Transverse colon (tissue), 4 donors: ENCODE measurements around the gene UGT1A10. TPM values are rescaled to one million over a fixed set of nuclear protein-coding genes. Genes with fewer than 3 reads are reported as not detected.

Source experiments
- DNase-seq: peaks from one replicate; pipeline ENCODE4 v3.0.0-alpha.2; 2019
- H3K27ac ChIP-seq, 4 donors: fragments of 200-600 bp; sonication (generic); 2 replicates each; pipeline ENCODE4 v1.5.1; 2016 to 2018; ENCODE audit warnings: inconsistent platforms in 4 of 4
- H3K27me3 ChIP-seq: fragments of 200-600 bp; sonication (generic); 2 replicates; pipeline ENCODE4 v1.5.1; 2017; ENCODE audit warnings: inconsistent platforms
- H3K36me3 ChIP-seq, 4 donors: fragments of 200-600 bp; sonication (generic); 2 replicates each; pipeline ENCODE4 v1.5.1; 2017 to 2019; ENCODE audit warnings: inconsistent platforms in 4 of 4
- H3K4me1 ChIP-seq, 4 donors: fragments of 200-600 bp; sonication (generic); 2 replicates each; pipeline ENCODE4 v1.5.1; 2017 to 2020; ENCODE audit warnings: inconsistent platforms in 4 of 4
- H3K4me3 ChIP-seq, 4 donors: fragments of 200-600 bp; sonication (generic); 1 replicate in 1 of 4; 2 replicates in 3 of 4; pipeline versions ENCODE4 v1.5.1 to v1.6.1; 2017 to 2019; ENCODE audit warnings: inconsistent platforms in 4 of 4
- H3K9me3 ChIP-seq, 2 donors: fragments of 200-600 bp; sonication (generic); 2 replicates each; pipeline ENCODE4 v1.5.1; 2017 to 2019; ENCODE audit warnings: inconsistent platforms in 2 of 2
- CTCF ChIP-seq, 5 experiments: fragments of 200-600 bp in 3 of 5; fragments of 450-650 bp in 2 of 5; sonication (generic) in 3 of 5; IDR thresholded peaks; 1 replicate in 2 of 5; 2 replicates in 3 of 5; pipeline ENCODE4 v1.5.1; 2016 to 2017; ENCODE audit warnings: antibody characterized with exemption in 5 of 5, inconsistent platforms in 3 of 5, mild to moderate bottlenecking in 2 of 5, moderate library complexity in 1 of 5
- EP300 ChIP-seq: sonication (generic); formaldehyde crosslinking; IDR thresholded peaks from one replicate; pipeline ENCODE4 v1.6.1; 2017; ENCODE audit warnings: antibody characterized with exemption, low read depth
- POLR2A ChIP-seq: fragments of 450-650 bp; IDR thresholded peaks from one replicate; pipeline ENCODE4 v1.6.1; 2016; ENCODE audit warnings: antibody characterized with exemption, mild to moderate bottlenecking, moderate library complexity
- POLR2AphosphoS5 ChIP-seq, 3 donors: sonication (generic); formaldehyde crosslinking; IDR thresholded peaks; one replicate each; pipeline ENCODE4 v1.6.1; 2016; ENCODE audit warnings: antibody characterized with exemption in 3 of 3
- WGBS, 2 donors: methylation state at CpG; one replicate each; pipeline ENCODE4 v1.1.5; 2018; ENCODE audit warnings: low coverage in 1 of 2; 5-methylcytosine and 5-hydroxymethylcytosine counted together
- in situ Hi-C, 4 donors: fragments of 200-750 bp; cut with MboI; loops; one replicate each; pipeline versions ENCODE4 v1.15.0 to v1.15.1; 2017; ENCODE audit warnings: low sequenced_read_pairs in 3 of 4, low pct_ligation_motif_present in 1 of 4, low pct_unique_long_range_greater_than_20kb in 1 of 4
- intact Hi-C: fragments of 100-400 bp; cut with DNase I; formaldehyde crosslinking; loops from one replicate; pipeline ENCODE4 v1.15.1; 2023; ENCODE audit warnings: low total_unique reads
- total RNA-seq, 4 donors: library from RNA; depleted of rRNA; stranded (reverse); fragments of >200 nt; gene quantifications; one replicate each; pipeline ENCODE4 v1.1.0, GENCODE V29; 2016

Gene UGT1A10
- total RNA-seq, 4 donors from 2014 or later: 54.2 to 87.5 (median 54.9) TPM

GRCh38 chr2:233754872-233755611 lies 118.8 kb downstream of the UGT1A10 start:
- WGBS, 2 donors: 82 to 95% methylated on average over 25 to 39 of the region's 44 CpGs
- no peak overlapping the region for H3K27ac ChIP-seq
- no peaks in the 10 kb centered on the region for H3K27me3 ChIP-seq
- in situ Hi-C loops (no loop called here), intact Hi-C loops (no loop called here)
- TF ChIP-seq POLR2AphosphoS5 (IDR thresholded peaks at IDR 0.05) (no peak), EP300 (no peak), CTCF (IDR thresholded peaks at IDR 0.05) (no peak), POLR2A (no peak)
- no peak overlapping the region for H3K4me3 ChIP-seq
- peaks cover 0 to 22% (median 5%) of the 10 kb centered on the region in 4 donors for H3K4me1 ChIP-seq
- H3K36me3 ChIP-seq: no peaks in the 10 kb centered on the region
- peaks cover 3 to 5% of the 10 kb centered on the region in 2 donors for H3K9me3 ChIP-seq
- DNase-seq: no peak

- TF ChIP-seq POLR2A: no peak
- no peak for TF ChIP-seq CTCF (IDR thresholded peaks at IDR 0.05)
- TF ChIP-seq POLR2AphosphoS5 (IDR thresholded peaks at IDR 0.05): no peak
- TF ChIP-seq EP300: no peak
- H3K9me3 ChIP-seq: no peaks in the 10 kb centered on the region
- 35 to 36% methylated on average over 6 to 7 of the region's 7 CpGs for WGBS, 2 donors
- H3K36me3 ChIP-seq: no peaks in the 10 kb centered on the region
- no peaks in the 10 kb centered on the region for H3K27me3 ChIP-seq
- no peak overlapping the region for H3K27ac ChIP-seq
- intact Hi-C loops (no loop called here), in situ Hi-C loops (no loop called here)
- no peak for DNase-seq
- H3K4me1 ChIP-seq: peaks cover 0 to 22% (median 5%) of the 10 kb centered on the region in 4 donors
- H3K4me3 ChIP-seq: no peak overlapping the region
These were observed 120.3 kb downstream of the UGT1A10 start for GRCh38 chr2:233756429-233757081.

GRCh38 chr2:233758141-233758540 lies 121.9 kb downstream of the UGT1A10 start:
- Histone ChIP-seq H3K9me3 (no peaks in the 10 kb centered on the region), H3K4me1 (peaks cover 0 to 22% (median 5%) of the 10 kb centered on the region in 4 donors), H3K4me3 (no peak overlapping the region), H3K27ac (no peak overlapping the region), H3K27me3 (no peaks in the 10 kb centered on the region), H3K36me3 (no peaks in the 10 kb centered on the region)
- TF ChIP-seq POLR2AphosphoS5 (IDR thresholded peaks at IDR 0.05) (no peak), CTCF (IDR thresholded peaks at IDR 0.05) (no peak), EP300 (no peak), POLR2A (no peak)
- in situ Hi-C loops (no loop called here), intact Hi-C loops (no loop called here)
- DNase-seq: no peak

- no peaks in the 10 kb centered on the region for H3K27me3 ChIP-seq
- H3K9me3 ChIP-seq: no peaks in the 10 kb centered on the region
- no peak for TF ChIP-seq POLR2A
- TF ChIP-seq EP300: no peak
- TF ChIP-seq CTCF (IDR thresholded peaks at IDR 0.05): no peak
- no peak for TF ChIP-seq POLR2AphosphoS5 (IDR thresholded peaks at IDR 0.05)
- 60 to 70% methylated on average over 2 of the region's 2 CpGs for WGBS, 2 donors
- H3K4me3 ChIP-seq: no peak overlapping the region
- intact Hi-C loops (no loop called here), in situ Hi-C loops (no loop called here)
- H3K36me3 ChIP-seq: no peaks in the 10 kb centered on the region
- H3K4me1 ChIP-seq: peaks cover 0 to 27% (median 8%) of the 10 kb centered on the region in 4 donors
- DNase-seq: no peak
- H3K27ac ChIP-seq: no peak overlapping the region
These were observed 122.6 kb downstream of the UGT1A10 start for GRCh38 chr2:233758849-233759248.
